ENCODE results near the gene CD33. TPM values are rescaled to one million over a fixed set of nuclear protein-coding genes. Genes with fewer than 3 reads are reported as not detected.

Gene CD33
- total RNA-seq, 1 experiment from 2014 or later: 2.2 TPM

DNA sequence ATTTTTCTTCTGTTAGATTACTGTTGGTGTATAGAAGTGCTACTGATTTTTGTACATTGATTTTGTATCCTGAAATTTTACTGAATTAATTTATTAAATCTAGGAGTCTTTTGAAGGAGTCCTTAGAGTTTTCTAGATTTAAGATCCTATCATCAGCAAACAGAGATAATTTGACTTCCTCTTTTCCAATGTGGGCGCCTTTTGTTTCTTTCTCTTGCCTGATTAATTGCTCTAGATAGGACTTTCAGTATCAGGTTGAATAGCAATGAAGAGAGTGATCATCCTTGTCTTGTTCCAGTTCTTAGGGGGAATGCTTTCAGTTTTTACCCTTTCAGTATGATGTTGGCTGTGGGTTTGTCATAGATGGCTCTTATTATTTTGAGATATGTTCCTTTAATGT lies 5.6 kb upstream of the CD33 start:
- Histone ChIP-seq H3F3A (ENCODE audit: low read length, unreplicated experiment) (no peaks in the 10 kb centered on the region), H3K9ac (ENCODE audit: low read length) (no peak overlapping the region), H3K27ac (ENCODE audit: low read length) (no peak overlapping the region), H3K36me3 (ENCODE audit: low read depth, low read length) (no peaks in the 10 kb centered on the region), H3K27me3 (ENCODE audit: low read length) (peaks cover 55% of the 10 kb centered on the region), H3K4me1 (ENCODE audit: insufficient read depth, low read length) (no peaks in the 10 kb centered on the region), H3K79me2 (ENCODE audit: low read length) (no peaks in the 10 kb centered on the region), H3K9me3 (ENCODE audit: low read length) (no peaks in the 10 kb centered on the region), H3K9me2 (replicated peaks; ENCODE audit: low read length) (no peaks in the 10 kb centered on the region), H4K20me1 (ENCODE audit: low read length) (no peaks in the 10 kb centered on the region), H3K4me2 (ENCODE audit: low read length) (no peak overlapping the region), H2AFZ (ENCODE audit: low read length) (no peak overlapping the region), H3K4me3 (ENCODE audit: low read length) (no peak overlapping the region)
- BruUV-seq (replicated peaks): no TSS peak
- ChIA-PET POLR2A (ENCODE audit: unreplicated experiment) (no interaction called here), CTCF (no interaction called here)
- TF ChIP-seq EZH2 (IDR thresholded peaks at IDR 0.05; ENCODE audit: low read length, unreplicated experiment) (no peak), CTCF (conservative IDR thresholded peaks at IDR 0.05; ENCODE audit: low read depth, low read length) (no peak), EZH2phosphoT487 (IDR thresholded peaks at IDR 0.05; ENCODE audit: borderline replicate concordance, low read length) (no peak)
- intact Hi-C loops (cut with micrococcal nuclease): no loop called here
- ATAC-seq (no peak), DNase-seq (no peak)

GRCh38 chr19:51219971-51220370 lies 4.9 kb upstream of the CD33 start:
- POLR2A ChIA-PET (ENCODE audit: unreplicated experiment): no interaction called here
- no peaks in the 10 kb centered on the region for H3K9me2 ChIP-seq (replicated peaks; ENCODE audit: low read length)
- no peak for ATAC-seq
- no peaks in the 10 kb centered on the region for H4K20me1 ChIP-seq (ENCODE audit: low read length)
- no peaks in the 10 kb centered on the region for H3K9me3 ChIP-seq (ENCODE audit: low read length)
- CTCF ChIA-PET: no interaction called here
- H3K4me2 ChIP-seq (ENCODE audit: low read length): no peak overlapping the region
- no peak overlapping the region for H3K27ac ChIP-seq (ENCODE audit: low read length)
- DNase-seq: no peak
- H2AFZ ChIP-seq (ENCODE audit: low read length): no peak overlapping the region
- H3K79me2 ChIP-seq (ENCODE audit: low read length): no peaks in the 10 kb centered on the region
- H3K27me3 ChIP-seq (ENCODE audit: low read length): peaks cover 61% of the 10 kb centered on the region
- H3K4me3 ChIP-seq (ENCODE audit: low read length): no peak overlapping the region
- intact Hi-C loops (cut with micrococcal nuclease): no loop called here
- H3K4me1 ChIP-seq (ENCODE audit: insufficient read depth, low read length): no peaks in the 10 kb centered on the region
- no peaks in the 10 kb centered on the region for H3K36me3 ChIP-seq (ENCODE audit: low read depth, low read length)
- H3K9ac ChIP-seq (ENCODE audit: low read length): no peak overlapping the region
- H3F3A ChIP-seq (ENCODE audit: low read length, unreplicated experiment): no peaks in the 10 kb centered on the region
- TF ChIP-seq EZH2 (IDR thresholded peaks at IDR 0.05; ENCODE audit: low read length, unreplicated experiment) (no peak), EZH2phosphoT487 (IDR thresholded peaks at IDR 0.05; ENCODE audit: borderline replicate concordance, low read length) (no peak), CTCF (conservative IDR thresholded peaks at IDR 0.05; ENCODE audit: low read depth, low read length) (no peak)
- no TSS peak for BruUV-seq (replicated peaks)

GRCh38 chr19:51220996-51221395 lies 3.9 kb upstream of the CD33 start:
- DNase-seq: no peak
- Histone ChIP-seq H3K9me3 (ENCODE audit: low read length) (no peaks in the 10 kb centered on the region), H3K27me3 (ENCODE audit: low read length) (peaks cover 70% of the 10 kb centered on the region), H3K36me3 (ENCODE audit: low read depth, low read length) (no peaks in the 10 kb centered on the region), H3K4me1 (ENCODE audit: insufficient read depth, low read length) (no peaks in the 10 kb centered on the region), H3K9ac (ENCODE audit: low read length) (no peak overlapping the region), H3K4me2 (ENCODE audit: low read length) (no peak overlapping the region), H3K4me3 (ENCODE audit: low read length) (no peak overlapping the region), H3F3A (ENCODE audit: low read length, unreplicated experiment) (no peaks in the 10 kb centered on the region), H2AFZ (ENCODE audit: low read length) (no peak overlapping the region), H4K20me1 (ENCODE audit: low read length) (no peaks in the 10 kb centered on the region), H3K79me2 (ENCODE audit: low read length) (no peaks in the 10 kb centered on the region), H3K27ac (ENCODE audit: low read length) (no peak overlapping the region), H3K9me2 (replicated peaks; ENCODE audit: low read length) (no peaks in the 10 kb centered on the region)
- intact Hi-C loops (cut with micrococcal nuclease): no loop called here
- ChIA-PET POLR2A (ENCODE audit: unreplicated experiment) (no interaction called here), CTCF (no interaction called here)
- TF ChIP-seq EZH2 (IDR thresholded peaks at IDR 0.05; ENCODE audit: low read length, unreplicated experiment): no peak
- no peak for TF ChIP-seq EZH2phosphoT487 (IDR thresholded peaks at IDR 0.05; ENCODE audit: borderline replicate concordance, low read length)
- TF ChIP-seq CTCF (conservative IDR thresholded peaks at IDR 0.05; ENCODE audit: low read depth, low read length): no peak
- ATAC-seq: no peak
- BruUV-seq (replicated peaks): no TSS peak

Data from PC-3 (cell line).